GM12878 (cell line): Measurements from ENCODE around the gene GAK.

Experiments
- ATF3 ChIP-seq: IDR thresholded peaks from 2 replicates; pipeline ENCODE4 v1.6.1; 2011; ENCODE audit warnings: low read depth, mild to moderate bottlenecking, low read length, moderate library complexity, borderline replicate concordance; ENCODE audit errors: extremely low read depth
- IKZF1 ChIP-seq: fragments of 450-650 bp; conservative IDR thresholded peaks from 2 replicates; pipeline ENCODE4 v1.6.1; 2017; ENCODE audit warnings: antibody characterized with exemption, mild to moderate bottlenecking
- MYC ChIP-seq: IDR thresholded peaks from 2 replicates; pipeline ENCODE4 v1.6.1; 2011; ENCODE audit warnings: mild to moderate bottlenecking, low read length, moderate library complexity, inconsistent platforms; ENCODE audit not compliant: insufficient read depth, insufficient replicate concordance, insufficient read length, severe bottlenecking
- POLR2A ChIP-seq: IDR thresholded peaks from 2 replicates; pipeline ENCODE4 v1.6.1; 2011; ENCODE audit warnings: low read depth, mild to moderate bottlenecking, low read length

GRCh38 chr4:848803-849477 is 83.2 kb downstream of the GAK start:
- TF ChIP-seq MYC (no peak), ATF3 (no peak), IKZF1 (no peak), POLR2A (no peak)
